Esophagus muscularis mucosa (tissue), 3 donors: ENCODE measurements around the gene STK25.

Source experiments
- POLR2AphosphoS5 ChIP-seq, 2 donors: sonication (generic); formaldehyde crosslinking; IDR thresholded peaks; one replicate each; pipeline ENCODE4 v1.6.1; 2017; ENCODE audit warnings: antibody characterized with exemption in 2 of 2
- TF ChIP-seq, protein P1 (sequence below), 3 experiments: fragments of 200-600 bp in 2 of 3; fragments of 450-650 bp in 1 of 3; sonication (generic) in 2 of 3; IDR thresholded peaks; one replicate each; pipeline ENCODE4 v1.5.1; 2017 to 2019; ENCODE audit warnings: antibody characterized with exemption in 3 of 3, mild to moderate bottlenecking in 2 of 3, moderate library complexity in 1 of 3

DNA sequence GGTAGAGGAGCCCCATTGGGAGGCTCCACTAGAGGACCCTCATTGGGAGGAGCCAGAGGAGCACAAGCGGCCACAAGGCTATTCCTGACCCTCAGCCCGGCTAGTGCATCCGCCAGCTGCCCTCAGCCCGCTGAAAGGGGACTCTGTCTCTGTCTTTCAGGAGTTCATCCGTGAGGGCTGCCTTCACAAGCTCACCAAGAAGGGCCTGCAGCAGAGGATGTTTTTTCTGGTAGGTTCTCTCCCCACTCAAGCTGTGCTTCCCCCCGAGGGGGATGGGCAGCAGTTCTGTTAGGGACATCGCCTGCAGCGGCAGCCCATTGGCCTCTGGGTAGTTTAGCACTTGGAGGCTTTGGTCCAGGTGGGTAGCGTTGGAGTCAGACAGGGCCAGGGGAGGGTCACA is 25.1 kb downstream of the STK25 start:
- TF ChIP-seq, protein P1, sequence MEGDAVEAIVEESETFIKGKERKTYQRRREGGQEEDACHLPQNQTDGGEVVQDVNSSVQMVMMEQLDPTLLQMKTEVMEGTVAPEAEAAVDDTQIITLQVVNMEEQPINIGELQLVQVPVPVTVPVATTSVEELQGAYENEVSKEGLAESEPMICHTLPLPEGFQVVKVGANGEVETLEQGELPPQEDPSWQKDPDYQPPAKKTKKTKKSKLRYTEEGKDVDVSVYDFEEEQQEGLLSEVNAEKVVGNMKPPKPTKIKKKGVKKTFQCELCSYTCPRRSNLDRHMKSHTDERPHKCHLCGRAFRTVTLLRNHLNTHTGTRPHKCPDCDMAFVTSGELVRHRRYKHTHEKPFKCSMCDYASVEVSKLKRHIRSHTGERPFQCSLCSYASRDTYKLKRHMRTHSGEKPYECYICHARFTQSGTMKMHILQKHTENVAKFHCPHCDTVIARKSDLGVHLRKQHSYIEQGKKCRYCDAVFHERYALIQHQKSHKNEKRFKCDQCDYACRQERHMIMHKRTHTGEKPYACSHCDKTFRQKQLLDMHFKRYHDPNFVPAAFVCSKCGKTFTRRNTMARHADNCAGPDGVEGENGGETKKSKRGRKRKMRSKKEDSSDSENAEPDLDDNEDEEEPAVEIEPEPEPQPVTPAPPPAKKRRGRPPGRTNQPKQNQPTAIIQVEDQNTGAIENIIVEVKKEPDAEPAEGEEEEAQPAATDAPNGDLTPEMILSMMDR (IDR thresholded peaks at IDR 0.05), result no peak
- TF ChIP-seq POLR2AphosphoS5 (IDR thresholded peaks at IDR 0.05), result no peak
